Muscle of arm (tissue), 14 donors: ENCODE data around the gene CSPG4. TPM values are rescaled to one million over a fixed set of nuclear protein-coding genes. Genes with fewer than 3 reads are reported as not detected.
"Not testable (repeated sequence)": the region's sequence is repeated elsewhere in the genome, so short reads cannot be mapped to it uniquely, and the experiment has no call there.

Source experiments
- DNase-seq: peaks from one replicate; pipeline ENCODE4 v3.0.0-alpha.2; 2013
- long read RNA-seq, 11 donors: transcript quantifications; one replicate each; lab custom pipeline, GENCODE V29; 2026
- polyA plus RNA-seq, 12 donors: library from polyadenylated mRNA; unstranded; fragments of 120-200 nt; gene quantifications; one replicate each; pipeline ENCODE4 v1.2.1, GENCODE V29; 2013; ENCODE audit not compliant: insufficient read length in 12 of 12

Gene CSPG4, protein sequence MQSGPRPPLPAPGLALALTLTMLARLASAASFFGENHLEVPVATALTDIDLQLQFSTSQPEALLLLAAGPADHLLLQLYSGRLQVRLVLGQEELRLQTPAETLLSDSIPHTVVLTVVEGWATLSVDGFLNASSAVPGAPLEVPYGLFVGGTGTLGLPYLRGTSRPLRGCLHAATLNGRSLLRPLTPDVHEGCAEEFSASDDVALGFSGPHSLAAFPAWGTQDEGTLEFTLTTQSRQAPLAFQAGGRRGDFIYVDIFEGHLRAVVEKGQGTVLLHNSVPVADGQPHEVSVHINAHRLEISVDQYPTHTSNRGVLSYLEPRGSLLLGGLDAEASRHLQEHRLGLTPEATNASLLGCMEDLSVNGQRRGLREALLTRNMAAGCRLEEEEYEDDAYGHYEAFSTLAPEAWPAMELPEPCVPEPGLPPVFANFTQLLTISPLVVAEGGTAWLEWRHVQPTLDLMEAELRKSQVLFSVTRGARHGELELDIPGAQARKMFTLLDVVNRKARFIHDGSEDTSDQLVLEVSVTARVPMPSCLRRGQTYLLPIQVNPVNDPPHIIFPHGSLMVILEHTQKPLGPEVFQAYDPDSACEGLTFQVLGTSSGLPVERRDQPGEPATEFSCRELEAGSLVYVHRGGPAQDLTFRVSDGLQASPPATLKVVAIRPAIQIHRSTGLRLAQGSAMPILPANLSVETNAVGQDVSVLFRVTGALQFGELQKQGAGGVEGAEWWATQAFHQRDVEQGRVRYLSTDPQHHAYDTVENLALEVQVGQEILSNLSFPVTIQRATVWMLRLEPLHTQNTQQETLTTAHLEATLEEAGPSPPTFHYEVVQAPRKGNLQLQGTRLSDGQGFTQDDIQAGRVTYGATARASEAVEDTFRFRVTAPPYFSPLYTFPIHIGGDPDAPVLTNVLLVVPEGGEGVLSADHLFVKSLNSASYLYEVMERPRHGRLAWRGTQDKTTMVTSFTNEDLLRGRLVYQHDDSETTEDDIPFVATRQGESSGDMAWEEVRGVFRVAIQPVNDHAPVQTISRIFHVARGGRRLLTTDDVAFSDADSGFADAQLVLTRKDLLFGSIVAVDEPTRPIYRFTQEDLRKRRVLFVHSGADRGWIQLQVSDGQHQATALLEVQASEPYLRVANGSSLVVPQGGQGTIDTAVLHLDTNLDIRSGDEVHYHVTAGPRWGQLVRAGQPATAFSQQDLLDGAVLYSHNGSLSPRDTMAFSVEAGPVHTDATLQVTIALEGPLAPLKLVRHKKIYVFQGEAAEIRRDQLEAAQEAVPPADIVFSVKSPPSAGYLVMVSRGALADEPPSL (N-terminal part only)
- 100 to 1,000 TPM in 2 of 12 donors, 10 to 100 TPM in 9, not detected in 1; 44.2 to 157 (median 72.2) TPM for polyA plus RNA-seq
- long read RNA-seq, donor 1 = 0 reads
- long read RNA-seq, donor 2, full-length matches to known transcripts = 2 of 59 reads
- long read RNA-seq, donor 2, partial matches to known transcripts = 57 of 59 reads
- long read RNA-seq, donor 2, other reads (novel, unspliced or antisense) = 0 of 59 reads
- long read RNA-seq, donor 3, full-length matches to known transcripts = 1 of 29 reads
- long read RNA-seq, donor 3, partial matches to known transcripts = 28 of 29 reads
- long read RNA-seq, donor 3, other reads (novel, unspliced or antisense) = 0 of 29 reads
- long read RNA-seq, donor 4, full-length matches to known transcripts = 1 of 36 reads
- long read RNA-seq, donor 4, partial matches to known transcripts = 35 of 36 reads
- long read RNA-seq, donor 4, other reads (novel, unspliced or antisense) = 0 of 36 reads
- long read RNA-seq, donor 5, full-length matches to known transcripts = 7 of 71 reads
- long read RNA-seq, donor 5, partial matches to known transcripts = 64 of 71 reads
- long read RNA-seq, donor 5, other reads (novel, unspliced or antisense) = 0 of 71 reads
- long read RNA-seq, donor 6, full-length matches to known transcripts = 1 of 32 reads
- long read RNA-seq, donor 6, partial matches to known transcripts = 31 of 32 reads
- long read RNA-seq, donor 6, other reads (novel, unspliced or antisense) = 0 of 32 reads
- long read RNA-seq, donor 7, full-length matches to known transcripts = 2 of 45 reads
- long read RNA-seq, donor 7, partial matches to known transcripts = 43 of 45 reads
- long read RNA-seq, donor 7, other reads (novel, unspliced or antisense) = 0 of 45 reads
- long read RNA-seq, donor 8, full-length matches to known transcripts = 3 of 78 reads
- long read RNA-seq, donor 8, partial matches to known transcripts = 75 of 78 reads
- long read RNA-seq, donor 8, other reads (novel, unspliced or antisense) = 0 of 78 reads
- long read RNA-seq, donor 9, partial matches to known transcripts = 9 of 9 reads
- long read RNA-seq, donor 9, other reads (novel, unspliced or antisense) = 0 of 9 reads
- long read RNA-seq, donor 10, full-length matches to known transcripts = 6 of 69 reads
- long read RNA-seq, donor 10, partial matches to known transcripts = 63 of 69 reads
- long read RNA-seq, donor 10, other reads (novel, unspliced or antisense) = 0 of 69 reads
- long read RNA-seq, donor 11, full-length matches to known transcripts = 1 of 27 reads
- long read RNA-seq, donor 11, partial matches to known transcripts = 26 of 27 reads
- long read RNA-seq, donor 11, other reads (novel, unspliced or antisense) = 0 of 27 reads

DNA sequence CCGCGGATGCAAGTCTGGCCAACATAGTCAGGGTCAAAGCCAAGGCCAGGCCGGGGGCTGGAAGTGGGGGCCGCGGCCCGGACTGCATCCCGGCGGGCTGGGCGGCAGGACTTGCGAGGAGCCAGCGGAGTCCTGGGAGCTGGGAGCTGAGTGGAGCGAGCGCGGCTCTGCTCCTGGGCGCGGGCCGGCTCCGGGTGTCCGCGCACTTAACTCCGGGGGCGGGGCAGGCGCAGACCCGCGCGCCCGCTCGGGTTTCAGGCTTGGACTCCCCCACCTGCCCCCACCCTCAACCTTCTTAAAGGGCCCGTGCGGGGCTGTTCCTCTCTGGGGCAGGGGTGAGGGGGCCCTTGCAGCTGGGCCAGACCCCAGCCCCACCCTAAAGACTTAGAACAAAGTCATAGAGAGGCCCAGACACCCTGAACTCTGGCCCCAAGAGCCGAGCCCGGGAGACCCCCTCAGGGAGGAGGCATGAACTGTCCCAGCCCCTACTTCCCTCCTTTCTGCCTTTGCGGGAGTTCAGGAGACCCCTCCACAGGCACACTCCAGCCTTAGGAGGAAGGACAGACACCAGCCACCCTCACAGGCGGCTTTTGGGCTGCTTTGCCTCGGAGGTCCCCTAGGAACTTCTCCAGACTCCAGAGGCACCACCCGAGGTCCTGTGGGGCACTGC, at the start of gene CSPG4:
Gene CSPG4, minus strand, starts transcription at position 181 of the 670 bp plus-strand sequence. Its CDS starts 93 bp downstream, at position 88.
- peak; percentile 83 for DNase-seq

DNA sequence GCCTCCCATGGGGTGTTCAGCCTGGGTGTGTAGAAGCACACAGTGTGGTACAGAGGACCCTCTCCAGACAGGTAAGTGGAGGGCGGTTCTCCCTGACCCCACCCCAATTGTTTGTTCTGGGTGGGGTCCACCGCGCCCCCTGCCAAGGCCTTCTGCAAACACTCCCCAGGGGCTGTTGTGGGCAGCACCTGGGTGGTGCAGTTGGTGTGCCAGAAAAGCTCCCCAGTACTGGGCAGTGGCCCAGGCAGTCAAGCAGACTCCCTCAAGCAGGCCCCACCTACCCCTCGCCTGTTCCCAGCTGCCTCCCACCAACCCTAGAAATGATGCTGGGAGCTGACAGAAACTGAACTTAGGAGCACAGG, 49.7 kb upstream of the CSPG4 start:
- not testable (repeated sequence) for DNase-seq

DNA sequence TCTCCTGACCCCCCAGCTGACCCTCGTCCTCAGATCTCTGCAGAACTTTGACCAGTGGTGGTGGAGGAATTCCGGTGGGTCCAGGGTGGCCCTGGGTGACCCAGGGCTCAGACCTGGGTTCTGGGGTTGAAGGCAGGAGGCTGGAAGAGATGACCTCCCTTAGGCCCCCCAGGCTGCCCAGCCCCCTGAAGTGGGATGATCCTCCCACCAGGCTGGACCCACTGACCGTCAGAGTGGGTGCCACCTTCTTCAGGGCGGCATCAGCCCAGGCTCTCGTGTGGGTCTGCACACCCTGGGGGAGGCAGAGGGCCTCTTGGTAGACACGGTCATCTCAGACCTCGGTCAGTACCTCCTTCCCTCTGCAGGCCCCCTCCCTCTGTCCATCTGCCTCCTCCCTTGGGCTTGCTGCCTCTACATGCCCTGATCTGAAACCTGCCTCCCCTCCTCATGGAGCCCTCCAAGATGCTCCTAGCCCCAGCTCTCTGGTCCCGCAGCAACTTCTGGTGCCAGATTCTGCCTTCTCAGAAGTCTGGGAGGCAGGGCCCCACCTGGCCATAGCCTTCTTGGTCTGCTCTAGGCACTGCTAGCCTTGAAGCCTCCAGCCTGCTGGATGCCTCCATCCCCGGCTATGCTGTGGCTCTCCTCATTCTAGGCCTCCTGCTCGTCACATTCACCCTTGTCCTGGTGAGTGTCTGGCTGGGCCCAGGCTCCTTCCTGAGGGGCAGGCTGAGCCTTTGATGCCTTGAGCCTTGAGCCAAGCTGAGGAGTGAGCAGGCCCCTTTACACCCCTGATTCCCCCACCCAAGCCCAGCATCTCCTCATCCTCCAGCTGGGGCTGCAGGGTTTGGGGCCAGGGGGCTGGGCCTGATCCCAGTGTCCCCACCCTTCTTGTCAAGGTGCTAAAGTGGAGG, 49.1 kb upstream of the CSPG4 start:
- no peak for DNase-seq

DNA sequence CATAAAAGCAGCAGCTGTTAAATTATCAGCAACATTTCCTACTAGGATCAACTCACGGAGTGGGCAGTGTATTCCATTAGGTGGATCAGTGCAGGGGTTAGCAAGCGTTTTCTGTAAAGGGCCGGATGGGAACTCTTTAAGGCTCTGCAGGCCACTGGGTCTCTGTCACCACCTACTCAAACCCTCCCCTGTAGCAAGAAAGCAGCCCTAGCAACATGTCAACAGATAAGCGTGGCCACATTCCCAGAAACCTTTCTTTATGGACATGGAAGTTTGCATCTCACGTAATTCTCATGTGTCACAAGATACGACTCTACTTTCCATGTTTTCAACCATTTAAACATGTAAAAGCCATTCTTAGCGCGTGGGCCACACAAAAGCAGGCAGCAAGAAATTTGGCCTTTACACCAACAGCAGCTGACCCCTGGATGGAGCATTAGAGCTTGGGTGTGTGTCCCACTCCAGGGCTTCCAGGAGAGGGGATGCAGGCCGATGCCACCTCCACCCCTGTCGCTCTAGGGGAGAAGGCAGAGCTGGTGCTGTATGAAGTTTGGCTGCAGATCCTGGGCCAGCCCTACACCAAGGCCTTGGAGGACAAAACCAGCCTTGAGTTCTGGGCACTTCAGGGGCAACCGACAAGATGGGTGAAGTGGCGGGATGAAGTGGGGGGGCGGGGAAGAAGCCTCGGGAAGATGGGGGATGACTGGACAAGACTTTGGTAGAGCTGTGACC, 48.2 kb upstream of the CSPG4 start:
- no peak for DNase-seq

DNA sequence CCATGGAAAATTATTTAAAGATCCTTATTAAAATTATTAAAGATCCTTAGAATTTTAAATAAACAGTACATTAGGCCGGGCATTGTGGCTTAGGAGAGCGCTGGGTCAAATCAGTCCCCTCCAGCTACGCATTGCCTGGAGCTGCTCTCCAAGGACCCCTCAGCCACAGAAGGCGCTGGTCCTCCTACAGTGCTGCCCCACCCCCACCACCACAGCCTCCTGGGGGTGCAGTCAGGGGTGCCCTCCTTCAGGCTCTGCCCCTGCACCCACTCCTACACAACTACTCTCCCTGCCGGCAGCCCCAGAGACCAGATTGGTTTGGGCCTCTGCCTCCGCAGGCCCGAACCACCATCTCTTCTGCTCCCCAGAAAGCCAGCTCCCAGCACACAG, 47.5 kb upstream of the CSPG4 start:
- DNase-seq = not testable (repeated sequence)

DNA sequence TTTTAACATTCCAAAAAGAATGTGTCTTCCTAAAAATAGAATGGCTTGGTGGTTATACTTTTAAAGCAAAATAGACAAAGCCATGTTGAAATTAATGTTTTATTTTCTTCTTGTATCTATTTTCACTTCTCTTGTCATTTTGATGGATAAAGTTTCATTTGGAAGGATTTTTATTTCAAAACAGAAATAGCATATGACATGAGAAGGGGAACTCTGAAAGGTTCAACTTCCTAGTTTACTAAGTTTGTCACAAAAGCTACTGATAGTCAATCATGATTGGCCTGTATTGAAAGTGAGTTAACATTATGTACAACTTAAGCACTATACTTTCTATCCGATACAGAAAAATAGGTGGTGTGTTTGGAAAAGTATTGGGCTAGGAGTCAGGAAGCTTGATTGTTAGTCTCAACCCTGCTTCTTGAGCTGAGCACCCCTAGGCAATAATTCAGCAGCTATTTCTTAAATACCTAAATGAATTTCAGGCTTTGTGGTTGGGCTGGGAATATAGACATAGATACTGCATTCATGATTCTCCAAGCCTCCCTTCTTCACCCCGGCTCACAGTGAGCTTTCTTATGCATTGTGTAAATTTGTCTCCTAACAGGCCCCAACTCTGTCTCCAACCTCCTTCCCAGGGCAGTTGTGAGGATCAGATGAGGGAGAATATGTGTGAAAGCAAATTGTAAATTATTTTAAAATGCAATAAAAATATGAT, 46.9 kb upstream of the CSPG4 start:
- no peak for DNase-seq

DNA sequence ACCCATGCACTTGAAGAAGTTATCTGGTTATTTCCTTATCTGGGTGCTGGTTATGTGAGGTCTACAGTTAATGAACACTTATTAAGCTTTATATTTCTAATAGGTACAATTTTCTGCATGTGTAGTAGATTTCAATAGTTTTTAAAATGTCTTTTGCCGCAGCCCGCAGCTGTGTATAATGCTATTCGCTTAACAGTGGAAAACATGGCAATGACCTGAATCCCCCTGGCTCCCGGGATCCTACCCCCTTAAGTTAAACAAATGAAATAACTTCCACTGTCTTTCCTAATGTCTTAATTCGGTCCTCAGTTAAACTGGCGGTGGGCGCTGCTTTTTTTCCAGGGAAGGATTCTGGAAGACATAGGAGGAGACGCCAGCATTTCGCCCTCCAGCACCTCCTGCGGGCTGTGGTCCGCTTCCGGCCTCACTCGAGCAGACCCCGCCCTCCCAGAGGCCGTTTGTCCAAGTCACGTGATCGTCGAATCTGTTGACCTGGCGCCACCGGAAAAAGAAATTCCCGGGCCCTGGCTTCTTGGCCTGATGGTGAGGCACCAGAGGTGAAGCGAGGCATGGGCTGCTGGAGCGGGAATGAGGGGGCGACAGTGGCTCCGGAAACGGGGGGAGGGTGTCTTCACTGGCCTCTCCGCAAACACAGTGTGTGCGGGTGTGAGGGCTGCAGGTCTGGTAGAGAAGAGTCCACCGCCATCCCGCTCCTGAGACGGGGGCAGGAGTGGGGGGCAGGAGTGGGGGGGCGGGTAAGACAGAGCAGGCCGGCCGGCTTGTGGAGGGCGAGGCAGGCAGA, 45.6 kb upstream of the CSPG4 start:
- peak; percentile 90 for DNase-seq

DNA sequence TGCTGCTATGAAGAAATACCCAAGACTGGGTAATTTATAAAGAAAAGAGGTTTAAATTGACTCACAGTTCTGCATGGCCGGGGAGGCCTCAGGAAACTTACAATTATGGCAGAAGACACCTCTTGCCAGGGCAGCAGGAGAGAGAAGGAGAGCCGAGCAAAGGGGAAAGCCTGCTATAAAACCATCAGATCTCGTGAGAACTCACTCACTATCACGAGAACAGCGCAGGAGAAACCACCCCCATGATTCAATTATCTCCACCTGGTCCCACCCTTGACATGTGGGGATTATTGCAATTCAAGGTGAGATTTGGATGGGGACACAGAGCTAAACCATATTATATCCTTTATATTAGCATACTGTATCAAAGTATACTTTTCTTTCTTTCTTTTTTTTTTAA, 42.2 kb upstream of the CSPG4 start:
- not testable (repeated sequence) for DNase-seq

DNA sequence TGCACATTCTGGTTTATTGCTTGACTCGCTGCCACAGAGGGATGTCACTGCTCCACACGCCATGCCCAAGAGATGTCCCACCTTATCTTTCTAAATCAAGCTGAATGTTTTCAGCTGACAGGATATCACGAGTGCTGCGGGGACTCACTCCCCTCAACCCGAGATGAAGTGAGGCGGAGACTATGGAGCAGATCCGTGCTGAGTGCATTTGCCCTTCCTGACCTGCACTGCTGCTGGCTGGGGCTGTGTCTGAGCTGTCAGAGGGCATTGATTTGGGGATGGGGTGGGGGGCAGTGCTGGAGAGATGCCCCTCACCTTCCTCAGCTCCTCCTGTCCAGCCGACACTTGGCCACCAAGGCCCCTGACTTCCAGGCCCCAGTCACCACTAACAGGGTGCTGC, 40.5 kb upstream of the CSPG4 start:
- DNase-seq = no peak

DNA sequence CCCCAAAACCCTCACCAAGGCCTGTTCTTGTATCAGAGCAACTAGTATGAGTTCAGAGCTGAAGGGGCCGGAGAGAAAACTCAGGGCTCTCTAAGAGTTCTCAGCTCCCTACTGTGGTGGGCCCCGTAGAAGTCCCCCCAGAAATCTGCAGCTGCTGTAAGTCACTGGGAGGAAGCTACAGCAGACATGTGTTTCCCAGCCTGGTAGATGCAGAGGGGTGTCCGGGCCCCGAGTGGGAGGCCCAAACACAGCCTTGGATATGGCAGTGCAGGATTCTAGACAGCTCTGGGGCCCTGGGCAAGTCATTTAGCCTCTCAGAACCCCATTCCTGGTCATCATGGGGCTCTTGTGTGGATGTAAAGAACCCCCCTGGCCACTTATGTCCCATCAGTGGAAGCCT, 39.2 kb upstream of the CSPG4 start:
- DNase-seq = no peak

DNA sequence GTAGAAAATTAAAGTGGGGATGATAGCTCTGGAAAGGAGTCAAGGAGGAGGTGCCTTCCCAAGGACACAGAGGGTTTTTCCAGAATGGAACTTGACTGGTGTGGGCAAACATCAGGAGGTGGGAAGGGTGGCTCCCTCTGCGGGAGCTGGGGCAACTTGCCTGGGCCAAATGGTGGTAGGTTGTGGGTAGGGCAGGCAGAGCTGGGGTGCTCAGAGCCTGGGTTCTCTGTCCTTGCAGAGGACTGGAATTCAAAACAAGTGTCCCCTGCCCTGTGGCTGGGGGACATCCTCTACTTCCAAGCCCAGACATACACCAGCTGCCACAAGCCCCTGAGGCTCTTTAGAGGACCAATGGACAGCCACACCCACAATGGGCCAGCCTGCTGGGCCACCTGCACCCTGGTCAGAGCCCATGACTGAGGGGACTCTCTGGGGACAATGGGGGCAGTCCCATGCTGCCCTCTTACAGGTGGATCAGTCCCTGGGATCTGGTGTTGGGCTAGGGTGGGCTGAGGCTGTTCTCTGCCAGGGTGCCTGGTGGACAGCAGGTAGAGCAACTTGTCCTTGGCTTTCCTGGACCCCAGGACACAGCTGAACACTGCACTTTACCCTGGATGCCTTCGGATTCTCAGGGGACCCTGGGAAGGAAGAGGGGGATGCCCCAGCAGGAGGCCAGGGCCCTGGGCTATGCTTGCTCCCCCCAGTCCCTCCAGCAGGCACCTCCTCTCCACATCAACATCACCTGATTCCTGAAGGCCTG, 38.6 kb upstream of the CSPG4 start:
- no peak for DNase-seq

DNA sequence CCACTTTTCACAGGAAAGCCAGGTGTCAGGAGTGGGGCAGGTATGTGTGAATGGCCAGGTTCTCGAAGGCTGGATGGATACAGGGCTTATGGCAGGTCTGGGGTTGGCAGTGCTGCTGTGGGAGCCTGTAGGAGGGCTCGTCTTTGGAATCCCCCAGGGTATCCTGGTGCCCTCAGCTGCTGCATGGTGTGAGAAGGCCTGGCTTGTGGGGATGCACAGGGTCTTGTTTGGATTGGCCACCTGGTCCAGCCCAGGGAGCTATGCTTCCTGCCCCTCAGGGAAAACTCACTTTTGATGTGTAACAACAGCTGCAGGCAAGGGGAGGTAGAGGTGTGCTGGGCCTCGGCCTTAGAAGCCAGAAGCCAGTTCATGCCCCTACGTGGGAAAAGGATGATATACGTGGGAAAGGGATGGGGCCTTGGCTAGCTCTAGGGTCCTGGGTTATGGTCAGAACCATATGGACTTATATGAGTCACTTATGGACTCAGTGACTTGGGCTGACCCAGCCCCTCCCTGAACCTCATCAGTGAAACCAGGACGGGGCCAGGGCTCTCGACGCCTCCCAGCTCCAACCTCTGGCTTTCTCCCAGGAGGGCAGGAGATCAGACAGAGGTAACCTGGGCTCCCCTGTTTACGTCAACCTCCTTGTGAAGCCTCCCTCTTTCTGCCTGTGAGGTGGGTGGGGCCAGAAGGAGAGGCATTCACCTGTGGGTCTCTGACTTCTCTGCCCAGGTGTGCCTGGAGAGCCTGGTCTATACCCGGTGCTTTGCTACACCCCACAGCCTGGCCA, 37.8 kb upstream of the CSPG4 start:
- DNase-seq = no peak

DNA sequence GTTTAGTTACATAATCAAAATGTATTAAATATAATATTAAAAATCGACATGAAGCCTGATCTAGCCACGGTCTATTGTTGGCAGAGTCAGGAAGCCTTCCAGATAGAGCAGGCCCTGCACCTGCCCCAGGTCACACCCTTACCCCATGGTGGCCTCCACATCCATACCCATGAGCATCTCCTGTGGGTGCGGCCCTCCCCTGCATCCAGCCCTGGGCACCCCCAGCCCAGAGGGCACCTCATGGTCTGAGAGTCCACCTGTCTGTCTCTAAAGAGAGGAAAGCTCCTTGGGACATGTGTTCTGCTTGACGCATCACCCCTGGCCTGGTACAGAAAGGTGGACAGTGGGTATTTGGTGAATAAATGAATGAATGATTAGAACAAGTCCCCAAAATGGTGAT, 37.2 kb upstream of the CSPG4 start:
- DNase-seq = no peak
